DMS 273 (cell line): ENCODE results near the gene IL11RA.

ENCODE experiments used
- DNase-seq: peaks from one replicate; lab custom pipeline; 2025; ENCODE audit not compliant: unreplicated experiment; lab: John Stamatoyannopoulos, UW

IL11RA gene

DNA sequence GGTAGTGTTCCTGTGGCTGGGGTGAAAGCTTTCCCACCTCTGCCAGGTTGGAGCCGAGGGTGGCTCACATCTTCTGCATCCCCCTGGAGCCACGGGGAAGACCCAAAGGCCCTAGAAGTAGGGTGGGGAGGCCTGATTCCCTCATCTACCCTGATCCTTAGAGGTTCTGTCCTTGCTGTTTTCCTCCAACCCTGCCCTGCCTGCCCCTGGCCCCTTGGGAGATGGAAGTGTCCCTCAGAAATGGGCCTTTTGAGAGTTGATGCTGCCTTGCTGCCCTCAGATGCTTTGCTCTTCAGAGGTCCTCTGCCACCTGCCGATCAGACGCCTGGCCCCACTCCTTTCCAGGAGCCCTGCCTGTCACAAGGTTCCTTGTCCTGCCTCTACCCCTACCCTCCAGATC, 32.8 kb downstream of the IL11RA start:
- no peak for DNase-seq

DNA sequence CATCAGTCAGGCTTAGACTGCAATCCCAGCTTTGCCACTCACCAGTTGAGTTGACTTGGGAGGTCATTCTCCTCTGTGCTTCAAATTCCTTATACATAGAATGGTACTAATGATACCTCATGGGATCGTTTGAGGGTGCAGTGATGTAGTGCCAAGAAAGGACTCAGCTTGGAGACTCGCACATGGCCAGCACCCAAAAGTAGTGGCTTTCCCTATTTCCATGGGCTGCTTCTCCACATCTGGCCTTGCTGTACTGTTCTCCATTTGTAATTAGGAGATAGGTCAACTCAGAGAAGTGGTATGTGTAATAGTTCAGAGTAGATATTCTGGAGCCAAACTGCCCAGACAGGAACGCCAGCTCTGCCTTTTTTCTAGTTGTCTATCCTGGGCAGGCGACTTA, 33.6 kb downstream of the IL11RA start:
- DNase-seq = no peak

DNA sequence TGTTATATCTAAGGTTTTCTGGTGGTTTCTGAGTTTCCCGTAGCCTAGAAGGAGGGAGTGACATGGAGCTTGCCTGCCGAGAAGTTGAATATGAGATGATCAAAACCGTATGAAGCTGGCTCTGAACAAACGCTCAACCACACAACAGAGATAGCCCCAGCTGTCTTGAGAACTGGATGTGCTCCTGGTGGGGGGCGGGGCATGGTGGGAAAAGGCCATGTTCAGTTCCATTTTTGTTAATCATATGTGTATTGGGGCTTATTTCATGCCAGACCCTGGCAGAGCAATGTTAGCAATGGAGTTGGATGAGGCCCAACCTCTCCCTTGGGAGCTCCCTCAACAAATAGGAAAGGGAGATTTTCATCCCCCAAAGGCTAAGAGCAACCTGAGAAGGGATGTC, 34.2 kb downstream of the IL11RA start:
- DNase-seq = no peak

DNA sequence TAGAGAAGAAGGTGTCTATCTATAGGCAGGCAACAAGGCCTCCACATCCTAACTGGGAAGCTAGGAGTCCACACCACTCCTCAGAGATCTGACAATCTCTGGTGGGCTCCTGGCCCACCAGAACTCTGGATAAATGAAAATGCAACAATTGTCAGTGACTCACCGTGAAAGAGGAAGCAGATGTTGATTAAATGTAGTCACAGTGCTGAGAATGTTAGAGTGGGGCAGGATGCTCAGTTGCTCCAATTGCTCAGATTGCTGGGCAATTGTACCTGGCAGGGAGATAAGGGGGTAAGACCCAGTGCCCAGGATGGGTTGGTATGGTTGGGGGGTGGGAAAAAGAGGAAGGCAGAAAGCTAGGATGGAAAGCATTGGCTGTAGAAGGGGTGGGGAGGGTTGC, 34.7 kb downstream of the IL11RA start:
- no peak for DNase-seq

DNA sequence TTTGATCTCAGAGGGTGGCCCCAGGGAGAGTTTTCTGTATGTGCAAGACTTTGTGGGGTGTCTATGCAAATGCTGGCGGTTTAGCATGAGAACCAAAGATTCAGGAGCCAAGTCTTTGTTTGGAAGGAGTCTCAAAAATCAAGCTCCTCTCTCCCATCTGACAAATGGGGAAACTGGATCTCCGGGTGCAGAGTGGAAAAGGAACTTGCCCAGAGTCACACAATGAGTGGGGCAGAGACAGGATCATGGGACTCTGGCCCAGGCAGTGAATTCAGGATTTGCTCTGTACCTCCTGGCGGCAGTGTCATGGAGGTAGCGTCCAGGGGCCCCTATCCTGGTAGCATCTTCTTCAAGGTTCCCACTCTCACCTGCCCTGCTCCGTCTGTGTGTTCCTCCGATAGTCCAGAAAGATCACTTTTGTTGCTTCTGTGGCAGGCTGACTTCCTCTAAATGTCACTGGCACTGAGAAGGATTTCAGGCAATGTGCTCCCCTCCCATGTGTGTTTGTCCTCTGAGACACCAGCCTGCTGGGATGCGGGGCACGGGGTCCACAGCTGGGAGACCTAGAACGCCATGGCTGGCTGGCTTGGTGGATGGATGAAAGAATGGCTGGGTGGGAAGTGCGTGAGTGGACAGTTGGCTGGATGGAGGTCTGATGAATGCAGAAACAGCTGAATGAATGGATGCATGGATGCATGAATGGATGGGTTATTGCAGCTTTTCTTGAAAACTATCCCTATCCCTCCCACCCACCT, 35.5 kb downstream of the IL11RA start:
- no peak for DNase-seq

DNA sequence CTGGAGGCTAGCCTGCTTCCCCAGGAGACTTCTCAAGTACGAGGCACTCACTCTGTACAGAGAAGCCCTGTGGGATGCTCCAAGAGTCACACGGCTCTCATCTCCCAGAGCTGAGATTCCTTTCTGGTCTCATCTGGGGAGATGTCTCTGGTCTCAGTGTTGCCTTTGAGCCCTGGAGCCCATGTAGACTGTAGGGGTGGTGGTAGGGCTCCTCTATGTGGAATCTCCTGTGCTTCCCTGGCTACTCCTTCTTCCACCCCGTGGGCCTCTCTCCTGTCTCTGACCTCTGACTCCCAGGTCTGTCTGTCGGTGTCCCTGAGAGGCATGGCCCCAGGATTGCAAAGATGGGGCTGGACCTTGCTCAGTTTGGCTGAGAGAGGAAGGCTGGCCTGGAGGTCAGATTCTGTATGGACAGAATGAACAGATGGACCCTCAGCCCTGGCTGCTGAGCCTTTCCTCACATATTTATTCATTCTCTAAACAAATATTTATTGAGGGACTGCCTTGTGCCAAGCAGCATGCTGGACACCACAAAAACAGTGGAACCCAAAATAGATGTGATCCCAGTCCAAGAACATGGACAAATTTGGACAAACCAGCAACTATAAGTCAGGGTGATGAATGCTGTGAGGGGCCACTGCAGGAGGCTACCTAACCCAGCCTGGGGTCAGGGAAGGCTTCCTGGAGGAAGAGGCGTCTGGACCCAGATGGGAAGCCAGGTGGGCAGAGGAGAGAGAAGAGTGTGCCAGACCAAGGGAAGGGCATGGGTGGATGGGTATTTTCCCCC, 36.5 kb downstream of the IL11RA start:
- DNase-seq = no peak

DNA sequence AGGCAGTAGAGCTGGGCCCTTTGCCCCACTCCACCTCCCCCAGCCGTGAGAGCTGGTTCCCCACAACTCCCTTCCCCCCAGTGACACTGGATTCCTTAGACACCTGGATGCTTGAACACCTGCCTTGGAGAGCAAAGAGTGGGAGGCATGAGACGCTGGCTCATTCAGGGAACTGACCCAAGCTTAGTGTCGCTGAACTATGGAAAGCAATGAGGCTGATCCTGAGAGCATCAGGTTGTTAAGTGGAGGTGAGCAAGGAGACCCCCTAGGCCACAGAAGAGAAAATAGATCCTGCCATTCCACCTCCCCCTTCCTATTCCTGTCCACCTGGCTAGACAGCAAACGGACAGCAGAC, 37.1 kb downstream of the IL11RA start:
- no peak for DNase-seq

DNA sequence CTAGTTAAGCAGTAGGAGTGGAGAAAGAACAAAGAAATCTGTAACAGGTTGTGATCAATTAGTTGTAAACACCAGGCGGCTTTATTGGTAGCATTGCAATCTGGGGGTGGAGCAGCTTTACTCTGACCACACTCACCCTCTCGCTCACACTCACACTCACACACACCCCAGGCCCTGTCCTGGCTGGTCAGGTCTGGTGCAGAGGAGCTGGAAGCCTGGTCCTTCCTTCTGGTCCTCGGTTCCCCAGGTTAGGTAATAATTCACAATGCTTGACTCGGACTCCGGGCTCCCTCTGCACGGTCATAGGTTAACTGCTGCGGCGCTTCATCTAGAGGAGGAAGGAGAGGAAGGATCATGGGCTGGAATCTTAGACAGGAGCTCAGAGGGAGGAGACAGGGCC, 37.5 kb downstream of the IL11RA start:
- no peak for DNase-seq

DNA sequence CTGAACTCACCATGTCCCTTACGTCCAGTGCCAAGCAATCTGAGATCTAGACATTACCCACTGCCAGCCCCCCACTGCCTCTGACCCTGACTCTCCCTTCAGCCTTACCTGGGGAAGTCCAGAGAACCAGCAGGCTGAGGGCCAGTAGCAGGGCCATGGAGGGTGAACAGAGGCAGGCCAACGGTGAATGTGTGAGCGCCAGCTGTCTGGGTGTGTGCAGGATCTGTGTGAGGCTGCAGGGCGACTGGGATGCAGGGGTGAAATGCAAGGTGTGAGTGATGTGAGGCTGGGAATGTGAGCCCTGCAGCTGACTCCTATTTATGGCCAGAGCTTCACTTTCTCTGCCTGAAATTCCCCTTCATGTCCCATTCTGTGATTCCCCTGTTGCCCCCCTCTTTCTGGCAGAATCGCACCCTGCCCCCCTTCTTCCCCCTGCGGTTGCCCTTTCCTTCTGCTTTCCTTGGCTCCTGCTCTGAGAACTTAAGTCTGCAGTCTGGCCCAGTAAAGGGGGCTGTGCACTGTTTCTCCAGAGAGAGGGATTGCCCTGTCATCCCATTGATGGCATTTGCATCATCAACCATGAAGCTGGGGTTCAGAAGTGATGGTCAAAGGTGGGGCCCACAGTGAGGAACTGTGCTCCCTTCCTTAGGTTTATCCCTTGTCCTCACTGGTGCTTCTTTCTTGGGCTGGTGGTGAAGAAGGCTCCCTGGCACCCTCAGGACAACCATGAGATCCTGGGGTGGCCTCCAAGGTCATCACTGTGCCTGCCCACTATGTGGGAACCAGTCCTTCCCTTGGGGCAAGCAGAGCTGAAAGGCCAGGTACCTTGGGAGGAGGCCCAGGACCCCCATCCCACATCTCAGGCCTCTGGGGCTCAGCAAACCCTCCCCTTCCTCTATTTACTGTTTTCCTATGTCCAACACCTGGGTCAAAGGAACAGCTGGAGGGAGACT, 39.3 kb downstream of the IL11RA start, which contains the start of gene CCL19:
Gene CCL19 (minus strand): TSS at position 294 of the 953 bp plus-strand sequence. CDS start 137 bp downstream, at position 157.
- DNase-seq = no peak

DNA sequence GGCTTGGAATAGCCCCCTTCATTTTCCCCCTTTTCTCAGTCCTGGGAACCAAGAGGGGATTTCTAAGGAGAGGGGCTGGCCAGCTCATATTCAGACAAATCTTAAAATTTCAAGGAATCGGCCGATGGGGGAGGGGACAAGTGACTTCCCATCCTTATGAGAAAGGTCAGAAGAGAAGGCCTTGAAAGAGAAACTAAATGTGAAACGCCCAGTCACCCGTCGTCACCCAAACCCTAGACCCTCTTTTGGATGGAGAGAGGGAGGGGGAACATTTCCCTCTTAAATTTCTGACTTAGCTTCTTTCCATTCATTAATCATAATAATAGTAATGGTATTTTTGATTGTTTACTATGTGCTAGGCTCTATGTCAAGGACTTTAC, 39.9 kb downstream of the IL11RA start:
- DNase-seq = no peak

DNA sequence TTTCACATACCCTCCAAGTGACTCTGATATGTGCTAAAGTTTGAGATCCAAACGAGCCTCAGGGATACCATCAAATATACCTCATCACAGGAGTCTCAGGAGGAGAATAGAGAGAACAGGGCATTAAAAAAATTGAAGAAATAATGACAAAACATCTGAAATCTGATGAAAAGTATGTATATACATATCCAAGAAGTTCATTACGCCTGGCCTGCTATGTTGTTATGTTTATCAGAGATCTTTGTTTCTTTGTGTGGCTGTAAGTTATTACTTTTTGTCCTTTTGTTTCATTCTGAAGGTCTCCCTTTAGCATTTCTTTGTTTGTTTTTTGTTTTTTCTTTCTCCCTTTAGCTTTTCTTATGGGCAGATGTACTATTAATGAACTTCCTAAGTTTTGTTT, 41.6 kb downstream of the IL11RA start:
- no peak for DNase-seq

DNA sequence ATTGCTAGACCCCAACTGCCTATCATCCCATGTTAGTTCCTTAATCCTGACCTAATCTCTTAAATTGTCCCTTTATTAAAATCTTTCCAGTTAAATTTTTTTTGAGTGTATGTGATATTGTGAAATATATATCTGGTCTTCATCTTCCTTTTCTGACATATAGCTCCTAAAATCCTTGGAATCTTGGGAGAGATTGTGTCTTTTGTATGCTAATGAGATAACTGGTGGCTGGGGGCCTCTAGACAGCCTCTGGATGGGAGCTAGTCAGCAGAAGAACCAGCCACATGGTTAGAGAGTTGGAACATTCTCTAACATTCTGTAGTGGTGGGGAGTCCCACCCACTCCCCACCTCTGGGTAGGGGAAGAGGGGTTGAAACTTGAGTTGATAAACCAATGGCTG, 42.8 kb downstream of the IL11RA start:
- no peak for DNase-seq

DNA sequence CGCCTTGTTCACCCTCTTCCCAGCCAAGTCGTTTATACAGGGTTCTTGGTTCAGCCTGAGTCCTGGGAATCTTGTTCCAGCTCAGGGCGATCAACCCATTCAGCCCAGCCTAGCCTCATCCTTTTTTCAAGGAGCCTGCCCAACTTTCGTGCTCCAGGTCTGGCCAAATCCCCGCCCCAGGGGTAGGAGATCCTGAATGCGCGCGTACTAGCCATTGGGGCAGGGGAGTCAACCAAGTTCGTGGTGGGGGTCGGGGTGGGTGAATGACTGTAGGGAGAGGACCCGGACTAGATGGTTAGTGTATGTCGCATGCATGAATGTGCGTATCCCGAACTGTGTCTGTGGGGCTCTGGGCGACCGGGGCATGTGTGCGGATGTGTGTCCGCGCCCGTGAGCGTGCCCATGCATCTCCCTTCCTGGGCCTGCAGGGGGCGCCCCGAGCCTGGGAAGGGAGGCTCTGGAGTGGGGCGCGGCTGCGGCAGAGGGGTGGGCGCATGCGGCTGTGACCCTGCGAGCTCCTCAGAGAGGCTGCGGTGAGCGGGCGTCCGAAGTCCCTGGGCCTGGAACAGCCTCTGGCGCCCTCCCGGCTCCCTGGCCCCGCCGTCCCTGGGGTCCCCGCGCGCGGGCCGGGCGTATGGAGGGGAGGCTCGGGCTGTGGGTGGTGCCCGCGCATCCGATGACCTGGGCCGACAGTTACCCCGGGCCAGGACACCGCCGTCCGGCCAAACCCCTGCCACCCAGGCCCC, 49.2 kb downstream of the IL11RA start:
- DNase-seq = peak; percentile 89

DNA sequence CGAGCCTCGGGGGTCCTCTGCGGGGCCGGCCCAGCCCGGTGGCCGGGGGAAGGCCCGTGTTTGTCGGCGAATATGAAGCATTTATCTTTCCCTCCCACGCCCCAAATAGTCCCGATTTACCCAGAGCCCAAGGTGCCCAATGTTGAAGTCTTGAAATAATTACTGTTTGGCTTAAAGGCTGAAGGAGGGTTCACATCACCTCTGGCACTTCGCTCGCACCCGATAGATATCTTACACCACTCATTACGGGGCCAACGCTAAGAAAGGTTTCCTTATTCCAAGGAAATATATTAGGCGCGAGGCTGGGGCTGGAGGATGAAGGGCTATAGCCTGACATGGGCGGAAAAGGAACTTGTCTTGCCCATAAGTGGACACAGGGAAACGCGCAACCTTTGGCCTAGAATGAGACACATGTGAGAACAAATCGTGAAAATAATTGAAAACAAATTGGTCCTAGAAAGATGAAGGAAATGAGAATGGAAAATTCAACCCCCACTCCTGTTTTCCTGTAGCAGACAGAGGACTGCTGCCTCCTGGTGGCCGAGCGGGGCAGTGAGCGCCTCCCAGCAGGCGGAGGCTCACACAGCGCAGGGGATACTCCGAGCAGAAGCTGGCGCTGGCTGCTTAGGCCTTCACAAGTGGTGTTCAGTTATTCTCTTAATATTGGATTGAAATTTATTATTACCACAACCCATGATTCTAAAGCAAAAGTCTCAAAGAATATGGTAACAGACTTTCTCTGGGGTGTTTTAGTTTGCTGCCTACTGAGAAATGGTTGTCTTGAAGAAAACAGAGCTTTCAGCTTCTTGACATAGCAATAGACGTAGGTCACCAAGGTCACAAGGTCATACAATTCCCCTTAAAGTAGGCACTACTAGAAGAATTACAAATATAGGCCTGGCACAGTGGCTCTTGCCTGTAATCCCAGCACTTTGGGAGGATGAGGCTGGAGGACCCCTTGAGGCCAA, 50.1 kb downstream of the IL11RA start:
- DNase-seq = peak; percentile 86

DNA sequence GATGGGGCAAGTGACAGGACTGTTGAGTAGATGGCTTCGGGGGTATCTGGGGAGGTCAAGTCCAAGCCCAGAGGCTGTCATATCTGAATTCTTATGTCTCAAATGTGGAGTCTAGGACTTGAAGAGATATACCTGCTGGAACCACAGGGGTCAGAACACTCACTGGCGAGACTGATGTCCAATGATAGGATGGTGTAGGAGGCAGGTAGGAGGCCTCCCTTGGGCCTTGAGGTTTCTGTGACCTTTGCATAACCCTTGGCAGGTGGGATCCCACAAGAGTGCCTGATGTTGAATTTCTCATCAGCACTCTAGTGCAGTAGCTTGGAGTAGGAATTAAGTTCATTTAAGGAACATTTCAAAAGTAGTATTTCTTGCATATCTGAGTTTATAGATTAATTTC, 55.1 kb downstream of the IL11RA start:
- DNase-seq = no peak

DNA sequence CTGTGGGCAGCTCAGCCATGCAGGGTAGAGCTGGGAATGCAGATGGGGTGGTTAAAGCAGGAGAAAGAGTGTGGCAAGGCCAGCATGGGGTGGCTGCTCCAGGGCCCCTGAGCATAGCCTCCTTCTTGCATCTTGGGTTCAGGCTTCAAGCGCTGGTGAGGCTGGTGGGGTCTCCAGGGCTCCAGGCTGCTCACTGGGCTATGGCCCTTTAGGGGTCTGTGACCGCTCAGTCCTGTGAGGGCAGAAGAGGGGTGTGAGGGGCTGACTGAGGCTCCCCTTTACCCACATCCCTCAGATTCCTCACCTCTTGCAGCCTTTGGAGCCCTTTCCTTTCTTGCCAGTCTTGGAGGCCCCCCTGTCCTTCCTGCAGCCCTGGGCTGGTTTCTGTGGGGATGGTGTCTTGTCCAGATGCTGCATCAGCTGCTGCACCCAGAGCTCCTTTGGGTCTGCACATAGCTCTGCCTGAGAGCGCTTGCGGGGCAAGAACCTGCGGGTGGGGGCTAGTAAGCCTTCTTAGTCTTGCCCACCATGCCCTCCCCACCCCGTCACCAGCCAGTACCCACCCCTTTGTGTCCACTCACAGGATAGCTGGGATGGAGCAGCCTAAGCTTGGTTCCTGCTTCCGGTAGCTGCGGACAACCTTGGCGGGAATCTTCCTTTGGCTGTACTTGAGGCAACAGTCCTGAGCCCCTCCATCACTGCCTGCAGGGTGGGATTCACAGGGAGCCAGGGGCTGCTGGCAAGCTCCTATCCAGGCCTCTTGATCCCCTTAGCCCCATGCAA, 57.4 kb downstream of the IL11RA start:
- DNase-seq = no peak

DNA sequence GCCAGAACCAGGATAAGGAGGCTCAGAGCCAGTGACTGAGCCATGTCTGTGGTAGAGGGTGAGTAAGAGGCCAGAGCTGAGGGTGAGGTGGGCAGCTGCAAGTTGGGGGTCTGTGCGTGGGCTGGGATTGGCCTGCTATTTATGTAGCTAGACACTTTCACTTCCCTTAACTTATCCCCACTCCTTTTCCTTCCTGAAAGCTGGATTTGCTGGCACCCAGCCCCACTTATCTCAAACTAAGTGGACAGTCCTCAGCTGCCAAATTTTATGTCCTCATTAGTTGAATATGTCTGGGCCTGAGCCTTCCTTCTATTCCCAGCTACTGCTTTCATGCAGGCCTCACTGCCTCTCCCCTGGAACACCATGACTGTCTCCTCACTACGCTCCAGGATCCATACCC, 58.0 kb downstream of the IL11RA start, which contains the start of gene CCL21:
Gene CCL21 (minus strand): TSS at position 114 of the 400 bp plus-strand sequence. CDS start 70 bp downstream, at position 44.
- DNase-seq = peak; percentile 8
